ENCODE results near the gene THUMPD2. TPM values are rescaled to one million over a fixed set of nuclear protein-coding genes. Genes with fewer than 3 reads are reported as not detected.
"Not testable (repeated sequence)": the region's sequence is repeated elsewhere in the genome, so short reads cannot be mapped to it uniquely, and the experiment has no call there.

The THUMPD2 gene
- total RNA-seq, 1 donor from 2014 or later: 11.5 TPM

- DNase-seq (ENCODE audit: low read depth): no peak
- Histone ChIP-seq H3K27me3 (ENCODE audit: control insufficient read depth, insufficient read depth, low read length) (no peaks in the 10 kb centered on the region), H3K4me3 (ENCODE audit: low read depth, low read length) (no peak overlapping the region), H3K36me3 (ENCODE audit: control insufficient read depth, insufficient read depth, low read length) (peaks cover 2% of the 10 kb centered on the region)
- peak; percentile 76 for TF ChIP-seq CTCF (IDR thresholded peaks at IDR 0.05; ENCODE audit: insufficient read depth, low read length, poor library complexity, severe bottlenecking)
These were observed 50.1 kb downstream of the THUMPD2 start for GRCh38 chr2:39728941-39729351.

- H3K4me3 ChIP-seq (ENCODE audit: low read depth, low read length); H3K36me3 ChIP-seq (ENCODE audit: control insufficient read depth, insufficient read depth, low read length); H3K27me3 ChIP-seq (ENCODE audit: control insufficient read depth, insufficient read depth, low read length); DNase-seq (ENCODE audit: low read depth): not testable (repeated sequence)
These were observed 51.0 kb downstream of the THUMPD2 start for GRCh38 chr2:39728085-39728484.

GRCh38 chr2:39725401-39725800, 53.7 kb downstream of the THUMPD2 start:
- no peaks in the 10 kb centered on the region for H3K27me3 ChIP-seq (ENCODE audit: control insufficient read depth, insufficient read depth, low read length)
- DNase-seq (ENCODE audit: low read depth): no peak
- H3K4me3 ChIP-seq (ENCODE audit: low read depth, low read length): no peak overlapping the region
- TF ChIP-seq CTCF (IDR thresholded peaks at IDR 0.05; ENCODE audit: insufficient read depth, low read length, poor library complexity, severe bottlenecking): no peak
- H3K36me3 ChIP-seq (ENCODE audit: control insufficient read depth, insufficient read depth, low read length): no peaks in the 10 kb centered on the region

- no peak for DNase-seq (ENCODE audit: low read depth)
- TF ChIP-seq CTCF (IDR thresholded peaks at IDR 0.05; ENCODE audit: insufficient read depth, low read length, poor library complexity, severe bottlenecking): no peak
- H3K27me3 ChIP-seq (ENCODE audit: control insufficient read depth, insufficient read depth, low read length): no peaks in the 10 kb centered on the region
- no peak overlapping the region for H3K4me3 ChIP-seq (ENCODE audit: low read depth, low read length)
- no peaks in the 10 kb centered on the region for H3K36me3 ChIP-seq (ENCODE audit: control insufficient read depth, insufficient read depth, low read length)
These were observed 54.3 kb downstream of the THUMPD2 start for GRCh38 chr2:39724828-39725144.

- no peak overlapping the region for H3K4me3 ChIP-seq (ENCODE audit: low read depth, low read length)
These were observed 54.9 kb downstream of the THUMPD2 start for GRCh38 chr2:39723946-39724827.

GRCh38 chr2:39723497-39723896, 55.6 kb downstream of the THUMPD2 start:
- no peaks in the 10 kb centered on the region for H3K36me3 ChIP-seq (ENCODE audit: control insufficient read depth, insufficient read depth, low read length)
- DNase-seq (ENCODE audit: low read depth): no peak
- no peak for TF ChIP-seq CTCF (IDR thresholded peaks at IDR 0.05; ENCODE audit: insufficient read depth, low read length, poor library complexity, severe bottlenecking)
- no peaks in the 10 kb centered on the region for H3K27me3 ChIP-seq (ENCODE audit: control insufficient read depth, insufficient read depth, low read length)
- no peak overlapping the region for H3K4me3 ChIP-seq (ENCODE audit: low read depth, low read length)

More at GRCh38 chr2:39723946-39724827, 54.9 kb downstream of the THUMPD2 start:
- no peak for TF ChIP-seq CTCF (IDR thresholded peaks at IDR 0.05; ENCODE audit: insufficient read depth, low read length, poor library complexity, severe bottlenecking)
- no peak for DNase-seq (ENCODE audit: low read depth)
- Histone ChIP-seq H3K36me3 (ENCODE audit: control insufficient read depth, insufficient read depth, low read length) (no peaks in the 10 kb centered on the region), H3K27me3 (ENCODE audit: control insufficient read depth, insufficient read depth, low read length) (no peaks in the 10 kb centered on the region)

Measured in kidney epithelial cell (primary cell).